Panc1 (cell line): ENCODE data around the gene OR1N2. TPM values are rescaled to one million over a fixed set of nuclear protein-coding genes. Genes with fewer than 3 reads are reported as not detected.

Experiments
- ATAC-seq: fragments of 200-7000 bp; cut with Tn5 transposase; 2 replicates; pipeline ENCODE4 v1.9.1; 2020; ENCODE audit warnings: mild to moderate bottlenecking, moderate library complexity
- BruUV-seq: library from RNA; stranded (reverse); fragments of 400-500 nt; replicated peaks from 2 replicates; lab custom pipeline; 2021; lab: Mats Ljungman, UMichigan
- CTCF ChIA-PET: fragments of 300-600 bp; sonication (Branson Sonifier 250); formaldehyde crosslinking; loops from one replicate; lab custom pipeline; 2022; ENCODE audit warnings: antibody characterized with exemption; lab: Charles Lee
- POLR2A ChIA-PET: fragments of 300-600 bp; sonication (Branson Sonifier 250); formaldehyde crosslinking; loops from one replicate; lab custom pipeline; 2022; ENCODE audit warnings: antibody characterized with exemption; lab: Charles Lee
- DNase-seq: peaks from one replicate; pipeline ENCODE4 v3.0.0-alpha.2; 2010; ENCODE audit warnings: low read depth, low spot score
- H3K27ac ChIP-seq: 2 replicates; pipeline ENCODE4 v1.5.1; 2011; ENCODE audit warnings: mild to moderate bottlenecking, low read length, inconsistent platforms
- H3K27me3 ChIP-seq: fragments of 200-500 bp; sonication (Bioruptor generic); 2 replicates; pipeline ENCODE4 v1.6.0; 2014; ENCODE audit warnings: low read length, inconsistent platforms; ENCODE audit not compliant: control insufficient read depth, insufficient read depth
- H3K36me3 ChIP-seq: fragments of 200-500 bp; sonication (Bioruptor generic); 2 replicates; pipeline ENCODE4 v1.5.1; 2014; ENCODE audit warnings: inconsistent platforms, mild to moderate bottlenecking, low read length, moderate library complexity; ENCODE audit not compliant: control insufficient read depth, insufficient read depth
- H3K4me1 ChIP-seq: 2 replicates; pipeline ENCODE4 v1.5.1; 2011; ENCODE audit warnings: inconsistent platforms, mild to moderate bottlenecking, low read length, moderate library complexity; ENCODE audit not compliant: control insufficient read depth, insufficient read depth
- H3K4me3 ChIP-seq, 2 experiments: 2 replicates each; pipeline ENCODE4 v1.5.1; 2011 to 2012; ENCODE audit warnings: low read depth in 2 of 2, low read length in 2 of 2, mild to moderate bottlenecking in 2 of 2, inconsistent platforms in 1 of 2, moderate library complexity in 1 of 2
- H3K9me3 ChIP-seq: fragments of 200-500 bp; sonication (Bioruptor generic); 2 replicates; pipeline ENCODE4 v1.5.1; 2014; ENCODE audit warnings: low read depth, mild to moderate bottlenecking, inconsistent platforms, low read length, moderate library complexity; ENCODE audit not compliant: control insufficient read depth, insufficient read depth
- CTCF ChIP-seq: fragments of 450-650 bp; IDR thresholded peaks from 2 replicates; pipeline ENCODE4 v1.5.1; 2017; ENCODE audit warnings: mild to moderate bottlenecking
- POLR2AphosphoS5 ChIP-seq: IDR thresholded peaks from 2 replicates; pipeline ENCODE4 v1.6.1; 2012; ENCODE audit warnings: mild to moderate bottlenecking, low read depth, low read length, moderate library complexity
- REST ChIP-seq, 2 experiments: IDR thresholded peaks; 2 replicates each; pipeline ENCODE4 v1.6.1; 2011 to 2012; ENCODE audit warnings: low read depth in 2 of 2, control low read depth in 1 of 2, low read length in 1 of 2, mild to moderate bottlenecking in 1 of 2, moderate library complexity in 1 of 2; ENCODE audit not compliant: insufficient read depth in 1 of 2
- SIN3A ChIP-seq: IDR thresholded peaks from 2 replicates; pipeline ENCODE4 v1.6.1; 2012; ENCODE audit warnings: low read depth, mild to moderate bottlenecking, low read length, moderate library complexity, borderline replicate concordance; ENCODE audit not compliant: insufficient read depth
- TCF7L2 ChIP-seq: IDR thresholded peaks from 2 replicates; pipeline ENCODE4 v1.6.1; 2011; ENCODE audit warnings: mild to moderate bottlenecking, low read depth, low read length, inconsistent platforms
- in situ Hi-C: cut with HindIII; loops from 2 replicates; pipeline ENCODE4 v1.10.0; 2016; ENCODE audit warnings: low sequenced_read_pairs, low pct_unique_long_range_greater_than_20kb
- intact Hi-C: fragments of 100-400 bp; cut with micrococcal nuclease; formaldehyde crosslinking; loops from one replicate; pipeline ENCODE4 v1.10.0; 2022; ENCODE audit not compliant: unreplicated experiment
- total RNA-seq: library from RNA; stranded (reverse); gene quantifications from one replicate; pipeline ENCODE4 v1.2.1, GENCODE V29; 2021; ENCODE audit not compliant: unreplicated experiment

The OR1N2 gene
- total RNA-seq, 1 experiment from 2014 or later, result not detected

- CTCF ChIA-PET, result no interaction called here
These were observed 9.3 kb downstream of the OR1N2 start for GRCh38 chr9:122562134-122562760.

GRCh38 chr9:122567901-122568300 lies 15.0 kb downstream of the OR1N2 start:
- in situ Hi-C loops, result no loop called here
- no peak for ATAC-seq
- no peak for DNase-seq
- H3K4me1 ChIP-seq, result no peaks in the 10 kb centered on the region
- no peak overlapping the region for H3K4me3 ChIP-seq
- no peaks in the 10 kb centered on the region for H3K36me3 ChIP-seq
- H3K27me3 ChIP-seq, result no peaks in the 10 kb centered on the region
- no peaks in the 10 kb centered on the region for H3K9me3 ChIP-seq
- TF ChIP-seq TCF7L2 (no peak), SIN3A (no peak), POLR2AphosphoS5 (no peak), REST (IDR thresholded peaks at IDR 0.05; ENCODE audit: insufficient read depth in 1 of 2, low read depth in 2 of 2, low read length in 1 of 2) (no peak), CTCF (no peak)
- BruUV-seq, result no TSS peak
- intact Hi-C loops, result no loop called here
- no peak overlapping the region for H3K27ac ChIP-seq
- CTCF ChIA-PET, result no interaction called here
- POLR2A ChIA-PET, result no interaction called here

More at GRCh38 chr9:122562134-122562760, 9.3 kb downstream of the OR1N2 start:
- H3K4me1 ChIP-seq, result no peaks in the 10 kb centered on the region
- no peak for TF ChIP-seq REST (IDR thresholded peaks at IDR 0.05; ENCODE audit: insufficient read depth in 1 of 2, low read depth in 2 of 2, low read length in 1 of 2)
- no peak for TF ChIP-seq TCF7L2
- TF ChIP-seq POLR2AphosphoS5, result no peak
- TF ChIP-seq CTCF, result no peak
- TF ChIP-seq SIN3A, result no peak
- no peaks in the 10 kb centered on the region for H3K27me3 ChIP-seq
- intact Hi-C loops, result no loop called here
- POLR2A ChIA-PET, result no interaction called here
- BruUV-seq, result no TSS peak
- no peaks in the 10 kb centered on the region for H3K36me3 ChIP-seq
- no peak overlapping the region for H3K4me3 ChIP-seq
- in situ Hi-C loops, result no loop called here
- DNase-seq (no peak), ATAC-seq (no peak)
- no peak overlapping the region for H3K27ac ChIP-seq
- H3K9me3 ChIP-seq, result no peaks in the 10 kb centered on the region
